T-helper 9 cell (primary cell): ENCODE results near the gene TMEM134.
A peak's percentile ranks its signal among the peaks of the same experiment; 100 is the strongest.

Source experiments
- DNase-seq: peaks from one replicate; pipeline ENCODE4 v3.0.0-alpha.2; 2020

TMEM134 gene

GRCh38 chr11:67455054-67455453, 14.0 kb downstream of the TMEM134 start, which contains the start of gene CABP4:
CABP4 (plus strand) TSS chr11:67455354; CDS start chr11:67455424, 70 bp downstream.
- no peak for DNase-seq

DNA sequence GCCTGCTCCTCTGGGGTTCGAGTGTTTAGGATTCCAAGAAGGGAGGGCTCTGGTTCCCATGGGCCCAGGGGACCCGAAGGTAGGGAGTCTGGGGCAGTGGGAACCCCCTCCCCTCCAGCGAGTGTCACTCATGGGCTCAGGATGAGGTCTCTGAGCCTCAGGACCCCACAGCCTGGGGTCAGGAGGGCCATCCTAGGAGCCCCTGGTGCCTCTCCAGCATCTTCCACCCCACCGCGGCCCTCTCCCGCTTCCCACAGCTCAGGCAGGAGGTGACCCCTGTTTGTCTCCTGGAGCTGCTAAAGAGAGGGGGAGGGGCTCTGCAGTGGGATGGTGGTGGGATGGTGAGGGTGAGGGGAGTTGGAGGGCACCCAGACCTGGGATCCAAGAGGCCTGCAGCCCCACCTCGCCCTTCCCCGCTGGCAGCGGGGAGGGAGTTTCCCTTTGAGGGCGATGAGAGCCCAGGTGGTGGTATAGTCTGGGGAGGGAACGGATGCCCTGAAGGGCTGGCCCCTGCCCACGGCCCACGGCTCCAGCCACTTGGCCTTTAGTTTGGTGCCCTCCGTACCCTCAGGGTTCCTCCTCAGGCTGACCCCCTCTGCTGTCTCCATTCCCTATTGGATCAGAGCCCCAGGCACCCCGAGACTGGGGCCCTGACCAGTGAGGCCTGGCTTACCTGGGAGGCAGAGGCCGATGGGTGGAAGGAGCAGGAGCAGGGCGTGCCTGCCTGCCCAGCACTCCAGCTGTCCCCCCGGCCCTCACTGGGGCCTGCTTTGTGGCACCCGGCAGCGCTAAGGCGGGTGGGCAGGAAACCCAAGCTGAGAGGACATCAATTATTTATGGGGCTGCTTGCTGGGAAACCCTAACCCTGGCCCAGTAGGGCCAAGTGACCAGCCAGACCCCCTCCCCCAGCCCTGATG, 15.0 kb downstream of the TMEM134 start:
- DNase-seq, result no peak

DNA sequence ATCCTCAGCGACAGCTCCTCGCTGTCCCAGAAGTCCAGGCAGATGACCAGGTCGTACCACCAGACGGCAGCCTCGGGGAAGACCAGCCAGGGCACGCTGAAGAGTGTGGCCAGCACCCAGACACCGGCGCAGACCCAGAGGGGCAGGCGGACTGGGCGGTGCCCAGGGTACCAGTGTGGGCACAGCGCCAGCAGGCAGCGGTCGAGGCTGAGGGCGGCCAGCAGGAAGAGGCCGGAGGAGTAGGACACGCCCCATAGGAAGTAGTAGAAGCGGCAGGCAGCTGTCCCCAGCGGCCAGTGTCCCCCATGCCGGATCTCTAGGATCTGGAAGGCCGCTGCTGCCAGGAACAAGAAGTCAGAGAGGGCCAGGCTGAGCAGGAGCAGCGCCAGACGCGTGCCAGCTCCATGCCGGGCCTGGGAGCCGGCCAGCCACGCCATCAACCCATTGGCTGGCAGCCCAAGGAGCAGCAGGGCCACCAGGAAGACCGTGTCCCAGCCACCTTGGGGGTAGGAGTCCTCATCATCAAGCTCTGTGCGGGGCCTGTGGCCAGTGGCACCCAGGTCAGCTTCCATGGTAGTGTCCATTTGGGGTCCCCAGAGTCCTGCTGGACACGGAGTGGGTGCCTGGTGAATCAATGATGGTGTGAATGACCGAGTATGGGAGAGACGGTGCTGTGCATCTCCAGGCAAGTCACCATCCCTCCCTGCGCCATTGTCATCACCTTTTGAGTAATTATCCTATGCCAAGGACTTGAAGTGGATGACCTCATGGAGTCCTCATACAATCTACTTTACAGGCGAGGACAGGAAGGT, 16.7 kb downstream of the TMEM134 start, which contains the start of gene GPR152:
Gene GPR152 (minus strand): TSS at position 589 of the 812 bp plus-strand sequence. CDS start 5 bp downstream, at position 584.
- no peak for DNase-seq

- DNase-seq, result no peak
These were observed 17.4 kb downstream of the TMEM134 start for GRCh38 chr11:67451658-67451976.

DNA sequence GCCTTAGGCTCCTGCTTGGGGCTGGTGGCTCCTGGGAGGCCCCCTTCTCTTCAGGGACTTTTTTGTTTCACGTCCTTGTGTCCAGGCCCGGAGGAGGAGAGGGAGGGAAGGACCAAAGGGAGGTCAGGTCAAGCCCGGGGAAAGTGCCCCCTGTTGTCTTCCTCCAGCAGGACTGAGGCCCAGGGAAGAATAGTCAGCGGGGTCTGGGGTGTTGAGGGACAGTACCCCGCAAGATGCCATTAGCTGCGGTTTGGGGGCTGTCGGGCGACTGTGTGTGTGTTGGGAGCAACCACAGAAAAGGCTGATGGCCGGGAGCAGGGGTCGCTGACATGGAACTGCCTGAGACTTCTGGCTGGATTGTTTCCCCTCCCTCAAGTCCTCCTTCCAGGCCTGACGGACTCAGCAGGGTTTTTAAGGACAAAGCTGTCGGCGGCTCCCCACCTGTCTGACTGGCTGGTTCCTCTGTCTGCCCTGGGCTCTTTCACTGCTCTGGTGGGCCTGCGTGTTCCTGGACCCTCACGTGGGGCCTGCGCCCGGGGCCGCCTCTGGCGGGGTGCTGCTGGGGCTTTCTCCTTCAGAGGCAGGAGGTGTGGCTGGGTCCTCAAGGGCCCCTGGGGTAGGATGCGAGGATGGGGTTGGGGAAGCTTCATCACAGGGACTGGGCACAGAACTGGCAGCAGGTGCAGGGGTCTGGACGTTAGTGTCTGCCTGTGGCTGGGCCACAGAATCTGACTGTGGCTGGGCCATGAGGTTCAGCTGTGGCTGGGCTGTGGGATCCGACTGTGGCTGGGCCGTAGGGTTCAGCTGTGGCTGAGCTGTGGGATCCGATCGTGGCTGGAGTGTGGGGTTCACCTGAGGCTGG, 18.0 kb downstream of the TMEM134 start:
- DNase-seq, result no peak

DNA sequence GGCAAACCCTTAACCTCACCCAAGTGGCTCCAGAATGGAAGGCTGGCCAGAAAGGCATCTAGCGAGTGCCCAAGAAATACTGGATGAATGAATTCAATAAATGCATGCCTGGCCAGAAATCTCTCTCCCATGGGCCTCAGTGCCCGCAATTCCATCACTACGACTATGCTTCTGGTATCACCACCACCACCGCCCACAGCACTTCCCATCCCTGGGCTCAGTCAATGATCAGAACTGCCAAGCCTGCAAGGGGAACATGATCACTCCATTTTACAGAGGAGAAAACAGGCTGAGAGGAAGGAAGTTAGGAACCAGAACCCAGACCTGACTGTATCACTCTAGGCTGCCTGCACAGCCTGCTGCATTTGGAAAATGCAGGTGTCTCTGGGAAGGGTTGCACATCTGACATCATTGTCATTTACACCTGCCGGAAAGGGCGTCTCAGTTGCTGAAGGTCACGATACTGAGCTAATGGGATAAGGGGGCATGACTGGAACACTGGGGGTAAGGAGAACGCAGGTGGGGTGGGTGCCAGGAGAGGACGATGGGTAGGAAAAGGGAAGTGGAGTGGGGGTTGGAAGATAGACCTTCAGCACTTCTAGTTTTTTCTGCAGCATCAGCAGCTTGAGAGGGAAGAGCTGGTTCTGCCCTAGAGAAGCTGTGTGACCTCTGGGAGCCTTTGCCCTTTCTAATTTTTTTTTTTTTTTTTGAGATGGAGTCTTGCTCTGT, 19.8 kb downstream of the TMEM134 start:
- no peak for DNase-seq

DNA sequence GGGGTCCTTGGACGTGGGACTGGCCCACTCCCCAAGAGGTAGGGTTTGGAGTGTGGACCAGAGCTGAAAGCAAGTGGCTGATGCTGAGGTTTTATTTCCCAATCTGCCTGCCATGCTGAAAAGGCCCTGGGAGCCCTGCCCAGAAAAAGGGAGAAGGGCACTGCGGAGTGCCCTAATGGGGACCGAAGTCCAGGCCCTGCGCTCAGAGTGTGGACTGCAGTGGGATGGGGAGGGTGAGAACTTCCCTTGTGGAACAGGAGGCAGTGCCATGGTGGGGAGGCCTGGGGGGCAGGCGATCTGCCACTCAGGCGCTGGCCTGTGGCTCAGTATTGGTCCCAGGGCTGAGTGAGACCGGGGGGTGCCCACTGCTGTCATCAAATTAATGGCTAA, 20.8 kb downstream of the TMEM134 start:
- DNase-seq, result no peak

DNA sequence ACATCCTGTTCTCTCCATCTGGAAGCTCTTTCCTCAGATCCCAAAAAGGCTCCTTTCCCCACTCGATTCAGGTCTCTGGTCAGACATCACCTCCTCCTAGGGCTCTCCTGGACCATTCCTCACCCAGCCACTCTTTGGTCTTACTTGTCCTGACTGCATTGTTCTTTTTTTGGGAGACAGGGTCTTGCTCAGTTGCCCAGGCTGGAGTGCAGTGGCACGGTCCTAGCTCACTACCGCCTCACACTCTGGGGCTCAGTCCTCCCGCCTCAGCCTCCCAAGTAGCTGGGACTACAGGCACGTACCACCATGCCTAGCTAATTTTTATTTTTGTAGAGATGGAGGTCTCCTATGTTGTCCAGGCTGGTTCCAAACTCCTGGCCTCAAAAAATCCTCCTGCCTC, 23.5 kb downstream of the TMEM134 start:
- no peak for DNase-seq

GRCh38 chr11:67442504-67443404, 26.3 kb downstream of the TMEM134 start:
- no peak for DNase-seq

DNA sequence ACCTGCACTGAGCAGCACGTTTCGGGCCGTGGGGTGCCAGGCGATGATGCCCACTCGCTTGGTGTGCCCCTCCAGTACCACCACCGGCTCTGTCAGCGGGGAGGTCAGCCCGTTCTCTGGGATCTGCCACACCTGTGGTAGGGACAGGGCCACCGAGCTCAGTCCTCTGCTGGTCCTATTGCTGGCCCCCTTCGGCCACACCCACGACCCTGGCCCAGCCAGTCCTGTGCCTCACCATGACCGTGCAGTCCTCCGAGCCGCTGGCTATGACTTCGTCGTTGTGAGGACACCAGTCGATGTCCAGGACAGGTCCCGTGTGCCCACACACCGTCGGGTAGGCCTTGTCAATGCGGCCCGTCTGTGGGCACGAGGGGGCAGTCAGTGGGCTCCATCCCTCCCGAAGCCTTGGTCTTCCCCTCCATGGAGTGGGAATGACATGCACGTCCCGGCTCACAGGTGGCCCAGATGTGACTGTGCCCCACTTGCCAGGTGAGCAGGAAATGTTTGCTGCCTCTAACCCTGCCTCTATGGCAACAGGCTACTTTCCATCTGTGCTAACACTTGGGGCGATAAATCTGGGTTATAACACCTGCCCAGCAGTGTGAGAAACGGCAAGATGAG, 27.2 kb downstream of the TMEM134 start:
- no peak for DNase-seq

GRCh38 chr11:67441098-67441563, 27.9 kb downstream of the TMEM134 start:
- DNase-seq, result no peak

- no peak for DNase-seq
These were observed 28.6 kb downstream of the TMEM134 start for GRCh38 chr11:67440229-67441097.

DNA sequence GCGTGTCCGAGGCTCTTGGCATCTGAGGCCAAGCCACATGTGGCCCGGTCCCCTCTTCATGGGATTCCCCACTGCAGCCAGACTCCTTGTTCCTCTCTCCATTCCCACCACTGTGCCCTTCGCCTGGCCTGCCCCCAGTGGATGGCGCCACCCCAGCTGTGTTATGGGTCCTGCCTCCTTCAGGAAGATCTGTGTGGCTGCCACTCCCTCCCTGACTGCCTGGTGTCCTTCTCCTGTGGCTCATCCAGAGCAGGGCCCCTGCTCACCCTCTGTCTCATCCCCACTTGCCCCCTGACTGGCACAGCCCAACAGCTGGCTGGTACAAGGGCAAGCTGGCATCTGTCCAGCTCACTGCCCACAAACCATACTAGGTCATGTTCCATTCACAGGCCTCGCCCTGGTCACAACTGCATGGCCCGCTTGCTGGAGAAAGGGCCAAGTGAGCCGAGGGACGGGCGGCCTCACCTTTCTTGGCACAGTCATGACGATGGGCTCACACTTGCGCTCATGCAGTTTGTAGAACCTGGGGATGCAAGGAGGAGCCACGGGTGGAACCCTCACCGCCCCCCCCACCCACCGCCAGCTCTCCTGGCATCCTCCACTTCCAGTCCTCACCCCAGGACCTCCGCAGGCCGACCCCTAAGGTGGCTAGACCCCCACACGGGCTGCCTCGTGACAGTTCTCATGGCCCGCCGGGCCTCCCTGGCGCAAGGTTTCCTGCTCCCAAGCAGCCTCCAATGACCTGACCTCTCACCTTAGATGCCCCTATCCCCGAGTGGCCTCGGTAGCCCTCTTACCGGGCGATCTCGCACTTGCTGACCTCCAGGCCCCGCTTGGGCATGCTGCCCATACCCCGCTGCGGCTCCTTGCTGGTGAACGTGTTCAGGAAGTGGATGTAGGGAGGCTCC, 29.5 kb downstream of the TMEM134 start:
- no peak for DNase-seq

GRCh38 chr11:67438158-67438902, 30.7 kb downstream of the TMEM134 start:
- peak; percentile 69 for DNase-seq

GRCh38 chr11:67437809-67438157, 31.3 kb downstream of the TMEM134 start:
- DNase-seq, result no peak

- DNase-seq, result peak; percentile 77
These were observed 31.8 kb downstream of the TMEM134 start, which contains the start of gene PTPRCAP for GRCh38 chr11:67437082-67437808. PTPRCAP (minus strand) TSS chr11:67437682; CDS start chr11:67437619, 63 bp downstream.
